IMR-90 (cell line): ENCODE results near the gene MLST8. TPM values are rescaled to one million over a fixed set of nuclear protein-coding genes. Genes with fewer than 3 reads are reported as not detected.

ENCODE experiments used
- ATAC-seq: fragments of 200-7000 bp; cut with Tn5 transposase; 2 replicates; pipeline ENCODE4 v1.9.1; 2020; ENCODE audit warnings: low read depth, mild to moderate bottlenecking, moderate library complexity
- BruUV-seq: library from RNA; stranded (reverse); fragments of 400-500 nt; replicated peaks from 2 replicates; lab custom pipeline; 2021; lab: Mats Ljungman, UMichigan
- CTCF ChIA-PET: fragments of 300-600 bp; formaldehyde crosslinking; extraction: SDS; loops from one replicate; lab custom pipeline; 2021; ENCODE audit warnings: antibody characterized with exemption; lab: Yijun Ruan, JAX
- POLR2A ChIA-PET: fragments of 300-600 bp; sonication (Branson Sonifier 250); formaldehyde crosslinking; loops from one replicate; lab custom pipeline; 2022; ENCODE audit warnings: antibody characterized with exemption; ENCODE audit not compliant: unreplicated experiment; lab: Charles Lee
- DNase-seq: peaks from one replicate; pipeline ENCODE4 v3.0.0; 2013
- H2AFZ ChIP-seq: replicated peaks from 2 replicates; pipeline ENCODE3; 2013; ENCODE audit warnings: low read length, mild to moderate bottlenecking; ENCODE audit not compliant: poor library complexity
- H2AK5ac ChIP-seq: 2 replicates; pipeline ENCODE4 v1.6.1; 2013; ENCODE audit warnings: low read depth, low read length, inconsistent platforms
- H2AK9ac ChIP-seq: replicated peaks from 2 replicates; pipeline ENCODE3; 2013; ENCODE audit warnings: mild to moderate bottlenecking, low read depth, low read length, moderate library complexity; ENCODE audit not compliant: poor library complexity
- H2BK120ac ChIP-seq: 2 replicates; pipeline ENCODE4 v1.6.1; 2013; ENCODE audit warnings: low read depth, low read length, inconsistent platforms
- H2BK15ac ChIP-seq: 3 replicates; pipeline ENCODE4 v1.6.1; 2013; ENCODE audit warnings: low read depth, low read length, inconsistent platforms
- H2BK20ac ChIP-seq: 2 replicates; pipeline ENCODE4 v1.6.1; 2013; ENCODE audit warnings: low read depth, mild to moderate bottlenecking, inconsistent platforms, low read length, moderate library complexity
- H2BK5ac ChIP-seq: 2 replicates; pipeline ENCODE4 v1.6.1; 2013; ENCODE audit warnings: mild to moderate bottlenecking, low read depth, low read length, inconsistent platforms; ENCODE audit not compliant: poor library complexity, severe bottlenecking
- H3K14ac ChIP-seq: replicated peaks from 2 replicates; pipeline ENCODE4 v1.6.1; 2013; ENCODE audit warnings: low read depth, low read length, inconsistent platforms
- H3K18ac ChIP-seq: 2 replicates; pipeline ENCODE4 v1.6.1; 2013; ENCODE audit warnings: low read depth, low read length, control low read depth
- H3K23ac ChIP-seq: 2 replicates; pipeline ENCODE4 v1.6.1; 2013; ENCODE audit warnings: low read depth, low read length, inconsistent platforms
- H3K27ac ChIP-seq: 2 replicates; pipeline ENCODE4 v1.5.1; 2013; ENCODE audit warnings: mild to moderate bottlenecking, control low read depth, low read length; ENCODE audit not compliant: insufficient read depth
- H3K27me3 ChIP-seq: 2 replicates; pipeline ENCODE4 v1.6.1; 2013; ENCODE audit warnings: low read length; ENCODE audit not compliant: control insufficient read depth, insufficient read depth
- H3K36me3 ChIP-seq: 2 replicates; pipeline ENCODE4 v1.6.1; 2013; ENCODE audit warnings: low read length, mixed read lengths; ENCODE audit not compliant: control insufficient read depth, insufficient read depth
- H3K4ac ChIP-seq: 2 replicates; pipeline ENCODE4 v1.6.1; 2013; ENCODE audit warnings: low read depth, low read length, inconsistent platforms
- H3K4me1 ChIP-seq: 2 replicates; pipeline ENCODE4 v1.6.1; 2013; ENCODE audit warnings: low read length, mixed read lengths; ENCODE audit not compliant: control insufficient read depth, insufficient read depth
- H3K4me2 ChIP-seq: 2 replicates; pipeline ENCODE4 v1.6.1; 2013; ENCODE audit warnings: low read depth, mild to moderate bottlenecking, control low read depth, low read length, moderate library complexity
- H3K4me3 ChIP-seq: 2 replicates; pipeline ENCODE4 v1.5.1; 2013; ENCODE audit warnings: low read depth, mild to moderate bottlenecking, control low read depth, low read length, moderate library complexity; ENCODE audit not compliant: insufficient read depth
- H3K56ac ChIP-seq: 2 replicates; pipeline ENCODE4 v1.6.1; 2013; ENCODE audit warnings: low read length, inconsistent platforms; ENCODE audit not compliant: insufficient read depth; ENCODE audit errors: extremely low read depth
- H3K79me1 ChIP-seq, 2 experiments: 2 replicates each; pipeline ENCODE4 v1.6.1; 2013; ENCODE audit warnings: low read length in 2 of 2, inconsistent platforms in 1 of 2, low read depth in 1 of 2
- H3K9ac ChIP-seq: 2 replicates; pipeline ENCODE4 v1.6.1; 2013; ENCODE audit warnings: low read depth, low read length, control low read depth
- H3K9me1 ChIP-seq: 2 replicates; pipeline ENCODE4 v1.6.1; 2013; ENCODE audit warnings: low read length, inconsistent platforms; ENCODE audit not compliant: insufficient read depth
- H3K9me3 ChIP-seq: 2 replicates; pipeline ENCODE4 v1.6.1; 2013; ENCODE audit warnings: low read length; ENCODE audit not compliant: control insufficient read depth, insufficient read depth
- H4K20me1 ChIP-seq: 2 replicates; pipeline ENCODE4 v1.6.1; 2013; ENCODE audit warnings: low read length, inconsistent platforms; ENCODE audit not compliant: insufficient read depth
- H4K5ac ChIP-seq: 2 replicates; pipeline ENCODE4 v1.6.1; 2013; ENCODE audit warnings: mild to moderate bottlenecking, low read depth, low read length, control low read depth
- H4K8ac ChIP-seq, 2 experiments: 2 replicates each; pipeline ENCODE4 v1.6.1; 2013; ENCODE audit warnings: low read depth in 2 of 2, low read length in 2 of 2, control low read depth in 1 of 2, inconsistent platforms in 1 of 2
- H4K91ac ChIP-seq: 2 replicates; pipeline ENCODE4 v1.6.1; 2013; ENCODE audit warnings: low read depth, low read length, inconsistent platforms; ENCODE audit not compliant: insufficient read depth
- BHLHE40 ChIP-seq: fragments of 150-350 bp; IDR thresholded peaks from 2 replicates; pipeline ENCODE4 v1.6.1; 2016; ENCODE audit warnings: mild to moderate bottlenecking, low read depth, low read length
- CEBPB ChIP-seq: IDR thresholded peaks from 2 replicates; pipeline ENCODE4 v1.6.1; 2012; ENCODE audit warnings: low read depth, low read length, improper control_type of control experiment
- CHD1 ChIP-seq: IDR thresholded peaks from 2 replicates; pipeline ENCODE4 v1.6.1; 2012; ENCODE audit warnings: low read depth, low read length, improper control_type of control experiment
- FOS ChIP-seq: fragments of 150-350 bp; IDR thresholded peaks from 2 replicates; pipeline ENCODE4 v1.6.1; 2016; ENCODE audit warnings: low read depth, low read length
- MAFK ChIP-seq: IDR thresholded peaks from 2 replicates; pipeline ENCODE4 v1.6.1; 2012; ENCODE audit warnings: low read depth, low read length, improper control_type of control experiment
- MAZ ChIP-seq: IDR thresholded peaks from 2 replicates; pipeline ENCODE4 v1.6.1; 2012; ENCODE audit warnings: low read depth, mild to moderate bottlenecking, low read length, improper control_type of control experiment, moderate library complexity, borderline replicate concordance
- MXI1 ChIP-seq: IDR thresholded peaks from 2 replicates; pipeline ENCODE4 v1.6.1; 2012; ENCODE audit warnings: low read depth, mild to moderate bottlenecking, low read length, moderate library complexity, borderline replicate concordance
- NFE2L2 ChIP-seq: fragments of 150-350 bp; IDR thresholded peaks from 2 replicates; pipeline ENCODE4 v1.6.1; 2016; ENCODE audit warnings: low read depth, mild to moderate bottlenecking, low read length
- POLR2A ChIP-seq: IDR thresholded peaks from 2 replicates; pipeline ENCODE4 v1.6.1; 2012; ENCODE audit warnings: mild to moderate bottlenecking, low read depth, low read length
- RAD21 ChIP-seq: IDR thresholded peaks from 2 replicates; pipeline ENCODE4 v1.6.1; 2012; ENCODE audit warnings: low read length, improper control_type of control experiment
- RFX5 ChIP-seq: IDR thresholded peaks from 2 replicates; pipeline ENCODE4 v1.8.0; 2012; ENCODE audit warnings: low read depth, mild to moderate bottlenecking, low read length, moderate library complexity
- SMC3 ChIP-seq: fragments of 150-350 bp; IDR thresholded peaks from 2 replicates; pipeline ENCODE4 v1.6.1; 2016; ENCODE audit warnings: low read depth, mild to moderate bottlenecking, antibody characterized with exemption, low read length, moderate library complexity
- WGBS, 2 experiments: methylation state at CpG; one replicate each; pipeline versions ENCODE4 v1.1.5 to v1.1.7; 2013; ENCODE audit warnings: missing lambda C conversion rate in 2 of 2; ENCODE audit not compliant: insufficient read length in 1 of 2; ENCODE audit errors: extremely low coverage in 2 of 2; 5-methylcytosine and 5-hydroxymethylcytosine counted together
- dilution Hi-C: fragments of 300-500 bp; cut with HindIII; formaldehyde crosslinking; loops from one replicate; pipeline ENCODE4 v1.14.3; 2018; ENCODE audit warnings: low sequenced_read_pairs; ENCODE audit not compliant: unreplicated experiment
- in situ Hi-C: fragments of 300-500 bp; cut with MboI; formaldehyde crosslinking; loops from 3 replicates; pipeline ENCODE4 v1.14.3; 2019; ENCODE audit warnings: low sequenced_read_pairs, inconsistent platforms, mixed read lengths
- intact Hi-C: fragments of 100-400 bp; cut with micrococcal nuclease; formaldehyde crosslinking; loops from 2 replicates; pipeline ENCODE4 v1.10.0; 2022
- polyA plus RNA-seq, 3 experiments: library from polyadenylated mRNA; depleted of rRNA; stranded (reverse); fragments of >200 nt; gene quantifications; 2 replicates each; pipeline ENCODE4 v1.2.3, GENCODE V29; 2012; ENCODE audit warnings: low replicate concordance in 1 of 3
- total RNA-seq: library from RNA; depleted of rRNA; stranded (reverse); fragments of >200 nt; gene quantifications from 2 replicates; pipeline ENCODE4 v1.2.3, GENCODE V29; 2012
- TF ChIP-seq, protein P1 (sequence below): fragments of 150-350 bp; IDR thresholded peaks from 2 replicates; pipeline ENCODE4 v1.6.1; 2016; ENCODE audit warnings: low read depth, mild to moderate bottlenecking, low read length, moderate library complexity, borderline replicate concordance
- TF ChIP-seq, protein P2 (sequence below): conservative IDR thresholded peaks from 2 replicates; pipeline ENCODE4 v1.5.1; 2012; ENCODE audit warnings: mild to moderate bottlenecking, low read depth, low read length, improper control_type of control experiment

The MLST8 gene
- total and polyA plus RNA-seq, 2 of the 4 experiments (the other 2 are of a cell fraction), result 34.4 to 93.7 TPM

DNA sequence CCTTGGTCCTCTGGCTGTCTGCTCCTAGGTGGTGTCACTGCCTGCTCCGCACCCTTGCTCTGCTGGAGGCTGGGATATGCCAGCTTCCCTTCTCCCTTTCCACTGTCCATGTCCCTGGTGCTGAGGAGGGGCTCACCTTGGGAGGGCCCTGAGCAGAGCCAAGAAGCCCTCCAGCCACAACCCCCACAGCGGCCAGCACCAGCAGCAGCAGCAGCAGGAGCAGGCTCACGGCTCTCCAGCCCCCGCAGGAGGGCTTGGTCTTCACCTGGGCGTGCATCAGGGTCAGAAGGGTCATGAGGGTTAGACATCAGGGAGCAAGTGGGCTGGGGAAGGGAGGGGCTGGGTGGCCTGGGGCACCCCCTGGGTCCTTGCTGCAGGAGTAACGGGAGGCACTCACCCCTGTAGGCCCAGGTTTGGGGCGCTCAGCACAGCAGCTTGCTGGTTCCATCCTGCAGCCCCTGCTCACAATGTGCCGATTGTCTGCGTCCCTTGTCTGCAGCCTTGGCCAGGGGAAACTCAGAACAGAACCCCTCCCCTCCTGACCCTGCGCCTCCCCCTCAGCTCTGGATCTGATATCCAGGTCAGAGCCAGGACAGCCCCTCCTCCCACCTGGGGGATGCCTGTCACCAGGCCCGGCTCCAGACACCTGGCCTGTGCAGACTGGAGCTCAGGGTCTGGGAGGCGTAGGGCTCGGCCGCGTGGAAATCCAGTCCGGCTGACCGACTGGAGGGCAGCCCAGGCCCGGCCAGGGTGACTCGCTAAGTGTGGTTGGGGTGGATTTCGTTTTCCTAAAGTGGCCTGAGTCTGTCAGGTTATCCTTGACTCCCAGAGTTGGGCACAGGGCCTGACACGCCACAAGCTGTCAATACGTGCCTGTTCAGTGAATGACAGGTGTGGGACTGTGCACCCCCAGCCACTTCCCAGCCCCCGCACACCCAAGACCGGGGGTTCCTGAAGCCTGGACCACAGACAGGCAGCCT, 5.4 kb downstream of the MLST8 start, which contains the start of gene BRICD5:
Gene BRICD5, minus strand, starts transcription at position 478 of the 980 bp plus-strand sequence. Its CDS starts 30 bp downstream, at position 448.
- Histone ChIP-seq H3K4me1 (peaks cover 12% of the 10 kb centered on the region), H2BK15ac (no peak within 1 kb of the TSS), H2BK120ac (no peak within 1 kb of the TSS), H3K27me3 (no peaks in the 10 kb centered on the region), H3K9ac (no peak within 1 kb of the TSS), H3K9me3 (no peaks in the 10 kb centered on the region), H2AFZ (no peak within 1 kb of the TSS), H2BK20ac (no peak within 1 kb of the TSS), H4K20me1 (peaks cover 16% of the 10 kb centered on the region), H3K4me2 (no peak within 1 kb of the TSS), H3K27ac (no peak within 1 kb of the TSS), H4K91ac (no peak within 1 kb of the TSS), H2BK5ac (no peak within 1 kb of the TSS), H3K23ac (no peak within 1 kb of the TSS), H2AK5ac (no peak within 1 kb of the TSS), H2AK9ac (peak within 1 kb of the TSS; percentile 72), H3K9me1 (0 out of 2 replicates have a peak, but pooled peaks cover 3% of the 10 kb centered on the region), H3K79me1 (peaks cover 26 to 50% of the 10 kb centered on the region in 2 experiments), H3K18ac (no peak within 1 kb of the TSS), H3K4ac (no peak within 1 kb of the TSS), H3K36me3 (peaks cover 28% of the 10 kb centered on the region), H3K56ac (no peak within 1 kb of the TSS), H3K4me3 (no peak within 1 kb of the TSS), H3K14ac (no peak within 1 kb of the TSS), H4K5ac (no peak within 1 kb of the TSS), H4K8ac (no peak within 1 kb of the TSS)
- 20% methylated on average over 1 of the region's 24 CpGs; no CpG with 5 or more reads in 1 of the 2 experiments for WGBS, 2 experiments
- dilution Hi-C loops (no loop called here), in situ Hi-C loops (no loop called here), intact Hi-C loops (no loop called here)
- ATAC-seq, result no peak
- ChIA-PET CTCF (no interaction called here), POLR2A (no interaction called here)
- peak; percentile 19 for DNase-seq
- BruUV-seq, result no TSS peak
- no peak for TF ChIP-seq RAD21
- TF ChIP-seq FOS, result no peak
- no peak for TF ChIP-seq CEBPB
- TF ChIP-seq SMC3, result no peak
- no peak for TF ChIP-seq CHD1
- TF ChIP-seq RFX5, result no peak
- TF ChIP-seq MXI1, result no peak
- no peak for TF ChIP-seq POLR2A
- TF ChIP-seq NFE2L2, result no peak
- no peak for TF ChIP-seq MAFK
- no peak for TF ChIP-seq BHLHE40
- TF ChIP-seq, protein P1, sequence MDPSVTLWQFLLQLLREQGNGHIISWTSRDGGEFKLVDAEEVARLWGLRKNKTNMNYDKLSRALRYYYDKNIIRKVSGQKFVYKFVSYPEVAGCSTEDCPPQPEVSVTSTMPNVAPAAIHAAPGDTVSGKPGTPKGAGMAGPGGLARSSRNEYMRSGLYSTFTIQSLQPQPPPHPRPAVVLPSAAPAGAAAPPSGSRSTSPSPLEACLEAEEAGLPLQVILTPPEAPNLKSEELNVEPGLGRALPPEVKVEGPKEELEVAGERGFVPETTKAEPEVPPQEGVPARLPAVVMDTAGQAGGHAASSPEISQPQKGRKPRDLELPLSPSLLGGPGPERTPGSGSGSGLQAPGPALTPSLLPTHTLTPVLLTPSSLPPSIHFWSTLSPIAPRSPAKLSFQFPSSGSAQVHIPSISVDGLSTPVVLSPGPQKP, result no peak
- no peak for TF ChIP-seq MAZ
- TF ChIP-seq, protein P2, sequence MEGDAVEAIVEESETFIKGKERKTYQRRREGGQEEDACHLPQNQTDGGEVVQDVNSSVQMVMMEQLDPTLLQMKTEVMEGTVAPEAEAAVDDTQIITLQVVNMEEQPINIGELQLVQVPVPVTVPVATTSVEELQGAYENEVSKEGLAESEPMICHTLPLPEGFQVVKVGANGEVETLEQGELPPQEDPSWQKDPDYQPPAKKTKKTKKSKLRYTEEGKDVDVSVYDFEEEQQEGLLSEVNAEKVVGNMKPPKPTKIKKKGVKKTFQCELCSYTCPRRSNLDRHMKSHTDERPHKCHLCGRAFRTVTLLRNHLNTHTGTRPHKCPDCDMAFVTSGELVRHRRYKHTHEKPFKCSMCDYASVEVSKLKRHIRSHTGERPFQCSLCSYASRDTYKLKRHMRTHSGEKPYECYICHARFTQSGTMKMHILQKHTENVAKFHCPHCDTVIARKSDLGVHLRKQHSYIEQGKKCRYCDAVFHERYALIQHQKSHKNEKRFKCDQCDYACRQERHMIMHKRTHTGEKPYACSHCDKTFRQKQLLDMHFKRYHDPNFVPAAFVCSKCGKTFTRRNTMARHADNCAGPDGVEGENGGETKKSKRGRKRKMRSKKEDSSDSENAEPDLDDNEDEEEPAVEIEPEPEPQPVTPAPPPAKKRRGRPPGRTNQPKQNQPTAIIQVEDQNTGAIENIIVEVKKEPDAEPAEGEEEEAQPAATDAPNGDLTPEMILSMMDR, result no peak
